MCF 10A (cell line): ENCODE data around the gene SNTB2. TPM values are rescaled to one million over a fixed set of nuclear protein-coding genes. Genes with fewer than 3 reads are reported as not detected.

Experiments used
- BruUV-seq: library from RNA; stranded (reverse); fragments of 400-500 nt; replicated peaks from 2 replicates; lab custom pipeline; 2021; lab: Mats Ljungman, UMichigan
- CTCF ChIA-PET: fragments of 300-600 bp; sonication (Branson Sonifier 250); formaldehyde crosslinking; extraction: SDS; loops from one replicate; lab custom pipeline; 2021; ENCODE audit warnings: antibody characterized with exemption, inconsistent platforms; lab: Yijun Ruan, JAX
- POLR2A ChIA-PET: fragments of 300-600, 350-650 bp; sonication (Branson Sonifier 250); formaldehyde crosslinking; extraction: SDS; loops from one replicate; lab custom pipeline; 2020; ENCODE audit warnings: antibody characterized with exemption, inconsistent platforms; lab: Yijun Ruan, JAX
- DNase-seq: peaks from one replicate; pipeline ENCODE4 v3.0.0-alpha.2; 2018; ENCODE audit not compliant: unreplicated experiment
- H3K27ac Mint-ChIP-seq: one replicate; pipeline ENCODE4 v1.8.0; 2022; ENCODE audit warnings: mild to moderate bottlenecking, low read depth, mixed read lengths; ENCODE audit not compliant: unreplicated experiment
- H3K27me3 Mint-ChIP-seq: one replicate; pipeline ENCODE4 v1.8.0; 2022; ENCODE audit warnings: mixed read lengths; ENCODE audit not compliant: insufficient read depth, unreplicated experiment
- H3K36me3 Mint-ChIP-seq: one replicate; pipeline ENCODE4 v1.8.0; 2022; ENCODE audit warnings: mild to moderate bottlenecking, moderate library complexity, mixed read lengths; ENCODE audit not compliant: insufficient read depth, unreplicated experiment
- H3K4me1 Mint-ChIP-seq: one replicate; pipeline ENCODE4 v1.8.0; 2022; ENCODE audit warnings: mixed read lengths; ENCODE audit not compliant: insufficient read depth, unreplicated experiment
- H3K4me3 Mint-ChIP-seq: one replicate; pipeline ENCODE4 v1.8.0; 2022; ENCODE audit warnings: mild to moderate bottlenecking, moderate library complexity, mixed read lengths; ENCODE audit not compliant: unreplicated experiment
- H3K9me3 Mint-ChIP-seq: one replicate; pipeline ENCODE4 v1.8.0; 2022; ENCODE audit warnings: mixed read lengths; ENCODE audit not compliant: unreplicated experiment
- CTCF ChIP-seq: fragments of 200-600 bp; IDR thresholded peaks from one replicate; pipeline ENCODE4 v1.8.0; 2022; ENCODE audit warnings: antibody characterized with exemption, mild to moderate bottlenecking; ENCODE audit not compliant: unreplicated experiment
- intact Hi-C: fragments of 100-400 bp; cut with micrococcal nuclease; formaldehyde crosslinking; loops from 2 replicates; pipeline ENCODE4 v1.14.1; 2022
- total RNA-seq: library from RNA; stranded (reverse); gene quantifications from 2 replicates; pipeline ENCODE4 v1.2.3, GENCODE V29; 2022

The SNTB2 gene
- total RNA-seq, 1 experiment from 2014 or later, result 20.2 TPM

- CTCF ChIA-PET, result interaction anchor here (0.7 to 1.7 kb wide), 7 partner anchors 13 to 399 kb away, joined by 3 to 7 read pairs (median 4); partner anchors contain the start of gene NFAT5
- DNase-seq, result no peak
- H3K9me3 Mint-ChIP-seq, result no peaks in the 10 kb centered on the region
- BruUV-seq, result no TSS peak
- no peak overlapping the region for H3K27ac Mint-ChIP-seq
- intact Hi-C loops, result no loop called here
- no peak for TF ChIP-seq CTCF
- H3K4me3 Mint-ChIP-seq, result no peak overlapping the region
- no peaks in the 10 kb centered on the region for H3K27me3 Mint-ChIP-seq
- H3K4me1 Mint-ChIP-seq, result no peaks in the 10 kb centered on the region
- peaks cover 85% of the 10 kb centered on the region for H3K36me3 Mint-ChIP-seq
- POLR2A ChIA-PET, result interaction anchor here (0.5 to 1.2 kb wide), 2 partner anchors 14 to 16 kb away, joined by 3 to 4 read pairs; no protein-coding TSS in a partner anchor
These were observed 20.6 kb upstream of the SNTB2 start for GRCh38 chr16:69166221-69166833.

GRCh38 chr16:69166946-69167930 is 19.7 kb upstream of the SNTB2 start:
- no peaks in the 10 kb centered on the region for H3K9me3 Mint-ChIP-seq
- DNase-seq, result no peak
- ChIA-PET CTCF (interaction anchor here (0.6 to 2.1 kb wide), 8 partner anchors 10 to 121 kb away, joined by 3 to 7 read pairs (median 4); no protein-coding TSS in a partner anchor), POLR2A (interaction anchor here (0.5 to 1.2 kb wide), 6 partner anchors 10 to 244 kb away, joined by 3 to 4 read pairs (median 4); no protein-coding TSS in a partner anchor)
- no TSS peak for BruUV-seq
- TF ChIP-seq CTCF, result no peak
- H3K36me3 Mint-ChIP-seq, result peaks cover 75% of the 10 kb centered on the region
- no peaks in the 10 kb centered on the region for H3K4me1 Mint-ChIP-seq
- H3K4me3 Mint-ChIP-seq, result no peak overlapping the region
- H3K27me3 Mint-ChIP-seq, result no peaks in the 10 kb centered on the region
- H3K27ac Mint-ChIP-seq, result no peak overlapping the region
- intact Hi-C loops, result no loop called here

- Mint-ChIP-seq H3K27me3 (no peaks in the 10 kb centered on the region), H3K36me3 (peaks cover 68% of the 10 kb centered on the region), H3K4me3 (no peak overlapping the region), H3K9me3 (no peaks in the 10 kb centered on the region), H3K4me1 (peaks cover 8% of the 10 kb centered on the region), H3K27ac (no peak overlapping the region)
- no peak for DNase-seq
- ChIA-PET POLR2A (interaction anchor here (0.6 to 1.2 kb wide), 2 partner anchors 36 to 150 kb away, joined by 3 to 5 read pairs; no protein-coding TSS in a partner anchor), CTCF (interaction anchor here (1.0 to 2.1 kb wide), 2 partner anchors 11 to 19 kb away, joined by 4 to 6 read pairs; no protein-coding TSS in a partner anchor)
- TF ChIP-seq CTCF, result no peak
- BruUV-seq, result no TSS peak
- intact Hi-C loops, result no loop called here
These were observed 17.9 kb upstream of the SNTB2 start for GRCh38 chr16:69169051-69169450.
